DMS114 treated with DMSO at 0.1 percent for 48 hours (cell line): Measurements from ENCODE around the gene ZNF202.
A peak's percentile ranks its signal among the peaks of the same experiment; 100 is the strongest.
"Not testable (repeated sequence)": the region's sequence is repeated elsewhere in the genome, so short reads cannot be mapped to it uniquely, and the experiment has no call there.

Source experiments
- DNase-seq: peaks from one replicate; lab custom pipeline; 2025; ENCODE audit not compliant: unreplicated experiment; lab: John Stamatoyannopoulos, UW

Gene ZNF202

GRCh38 chr11:123742031-123742723 is 717 bp upstream of the ZNF202 start:
- DNase-seq: no peak

- no peak for DNase-seq
These were observed 687 bp downstream of the ZNF202 start for GRCh38 chr11:123740787-123741158.

GRCh38 chr11:123738374-123738773 is 3.1 kb downstream of the ZNF202 start:
- no peak for DNase-seq

- no peak for DNase-seq
These were observed 4.7 kb downstream of the ZNF202 start for GRCh38 chr11:123736769-123737168.

- no peak for DNase-seq
These were observed 11.9 kb downstream of the ZNF202 start for GRCh38 chr11:123729602-123730001.

- no peak for DNase-seq
These were observed 15.3 kb downstream of the ZNF202 start for GRCh38 chr11:123725995-123726655.

GRCh38 chr11:123719452-123719851 is 22.0 kb downstream of the ZNF202 start:
- no peak for DNase-seq

GRCh38 chr11:123718469-123718868 is 23.0 kb downstream of the ZNF202 start:
- no peak for DNase-seq

GRCh38 chr11:123718063-123718462 is 23.4 kb downstream of the ZNF202 start:
- DNase-seq: no peak

GRCh38 chr11:123712627-123713026 is 28.8 kb downstream of the ZNF202 start:
- DNase-seq: not testable (repeated sequence)

GRCh38 chr11:123707606-123708205 is 33.8 kb downstream of the ZNF202 start:
- DNase-seq: peak; percentile 37

GRCh38 chr11:123707206-123707605 is 34.3 kb downstream of the ZNF202 start:
- no peak for DNase-seq

GRCh38 chr11:123704341-123704740 is 37.1 kb downstream of the ZNF202 start:
- no peak for DNase-seq

GRCh38 chr11:123702696-123703095 is 38.8 kb downstream of the ZNF202 start:
- DNase-seq: no peak

- no peak for DNase-seq
These were observed 39.3 kb downstream of the ZNF202 start for GRCh38 chr11:123702139-123702538.

- DNase-seq: no peak
These were observed 40.7 kb downstream of the ZNF202 start for GRCh38 chr11:123700772-123701171.

GRCh38 chr11:123698546-123699127 is 42.8 kb downstream of the ZNF202 start:
- DNase-seq: no peak

- DNase-seq: no peak
These were observed 45.3 kb downstream of the ZNF202 start for GRCh38 chr11:123696183-123696582.

GRCh38 chr11:123695231-123695630 is 46.2 kb downstream of the ZNF202 start:
- DNase-seq: no peak

- DNase-seq: no peak
These were observed 46.9 kb downstream of the ZNF202 start for GRCh38 chr11:123694551-123694950.

GRCh38 chr11:123692961-123693360 is 48.5 kb downstream of the ZNF202 start:
- no peak for DNase-seq

- DNase-seq: no peak
These were observed 51.0 kb downstream of the ZNF202 start for GRCh38 chr11:123690485-123690884.
